ENCODE measurements around the gene TMEM232. TPM values are rescaled to one million over a fixed set of nuclear protein-coding genes. Genes with fewer than 3 reads are reported as not detected.

Gene TMEM232
- total and polyA plus RNA-seq, 7 donors, result 0.93 to 8.7 (median 2.5) TPM

GRCh38 chr5:110757118-110757729 is 30.8 kb upstream of the TMEM232 start:
- Histone ChIP-seq H3K27ac (no peak overlapping the region), H3K9me3 (no peaks in the 10 kb centered on the region), H3K4me1 (no peaks in the 10 kb centered on the region), H3K36me3 (peaks cover 0 to 69% (median 17%) of the 10 kb centered on the region in 4 donors), H3K4me3 (no peak overlapping the region), H3K27me3 (no peaks in the 10 kb centered on the region)
- TF ChIP-seq POLR2AphosphoS5 (IDR thresholded peaks at IDR 0.05) (no peak), CTCF (IDR thresholded peaks at IDR 0.05) (peak; percentile 33 to 75 (median 57))
- no peak for DNase-seq
- intact Hi-C loops (cut with DNase I), result loop anchor here (5.0 kb wide), 1 partner anchor 335 kb away; the partner anchor contains the start of gene WDR36
- WGBS, 2 donors, result 51 to 57% methylated on average over 4 of the region's 4 CpGs

- DNase-seq, result no peak
- Histone ChIP-seq H3K4me1 (no peaks in the 10 kb centered on the region), H3K4me3 (no peak overlapping the region), H3K36me3 (peaks cover 0 to 63% (median 5%) of the 10 kb centered on the region in 4 donors), H3K9me3 (no peaks in the 10 kb centered on the region), H3K27me3 (no peaks in the 10 kb centered on the region), H3K27ac (no peak overlapping the region)
- TF ChIP-seq CTCF (IDR thresholded peaks at IDR 0.05) (no peak), EP300 (IDR thresholded peaks at IDR 0.05) (no peak), POLR2A (IDR thresholded peaks at IDR 0.05) (no peak), POLR2AphosphoS5 (IDR thresholded peaks at IDR 0.05) (no peak)
- intact Hi-C loops (cut with DNase I), result no loop called here
Observed at GRCh38 chr5:110754181-110754580, 27.7 kb upstream of the TMEM232 start.

GRCh38 chr5:110753600-110753999 is 27.1 kb upstream of the TMEM232 start:
- DNase-seq, result no peak
- Histone ChIP-seq H3K36me3 (peaks cover 0 to 66% (median 5%) of the 10 kb centered on the region in 4 donors), H3K27ac (no peak overlapping the region), H3K27me3 (no peaks in the 10 kb centered on the region), H3K9me3 (no peaks in the 10 kb centered on the region), H3K4me3 (no peak overlapping the region), H3K4me1 (no peaks in the 10 kb centered on the region)
- WGBS, 2 donors, result 87 to 92% methylated on average over 2 of the region's 2 CpGs
- TF ChIP-seq POLR2AphosphoS5 (IDR thresholded peaks at IDR 0.05), result no peak
- TF ChIP-seq POLR2A (IDR thresholded peaks at IDR 0.05), result no peak
- no peak for TF ChIP-seq CTCF (IDR thresholded peaks at IDR 0.05)
- TF ChIP-seq EP300 (IDR thresholded peaks at IDR 0.05), result no peak
- intact Hi-C loops (cut with DNase I), result no loop called here

GRCh38 chr5:110752953-110753352 is 26.5 kb upstream of the TMEM232 start:
- no peaks in the 10 kb centered on the region for H3K4me1 ChIP-seq
- TF ChIP-seq EP300 (IDR thresholded peaks at IDR 0.05) (no peak), CTCF (IDR thresholded peaks at IDR 0.05) (no peak), POLR2A (IDR thresholded peaks at IDR 0.05) (no peak), POLR2AphosphoS5 (IDR thresholded peaks at IDR 0.05) (no peak)
- H3K9me3 ChIP-seq, result no peaks in the 10 kb centered on the region
- intact Hi-C loops (cut with DNase I), result no loop called here
- no peak overlapping the region for H3K4me3 ChIP-seq
- H3K27ac ChIP-seq, result no peak overlapping the region
- H3K27me3 ChIP-seq, result no peaks in the 10 kb centered on the region
- no peak for DNase-seq
- peaks cover 0 to 72% (median 6%) of the 10 kb centered on the region in 4 donors for H3K36me3 ChIP-seq
- WGBS, 2 donors, result 74 to 81% methylated on average over 1 of the region's 1 CpG

Measured in sigmoid colon (tissue), 7 donors.